ENCODE measurements around the gene GTF3C1. TPM values are rescaled to one million over a fixed set of nuclear protein-coding genes. Genes with fewer than 3 reads are reported as not detected.

GTF3C1 gene
- total and polyA plus RNA-seq, 2 donors (not counting 1 experiment from before 2014, with no cell fraction given) = 31.2 to 49.6 TPM

GRCh38 chr16:27591837-27592236 is 42.1 kb upstream of the GTF3C1 start:
- Histone ChIP-seq H3K36me3 (replicated peaks in 1 of 2; ENCODE audit: control extremely low read depth in 1 of 2, control insufficient read depth in 1 of 2, extremely low read depth in 1 of 2, insufficient read depth in 2 of 2, low read length in 1 of 2) (no peaks in the 10 kb centered on the region), H3K4me2 (replicated peaks; ENCODE audit: low read depth, low read length, poor library complexity, severe bottlenecking) (no peak overlapping the region), H3K27me3 (replicated peaks in 1 of 4; ENCODE audit: control extremely low read depth in 1 of 4, control insufficient read depth in 3 of 4, insufficient read depth in 4 of 4, low read length in 3 of 4) (no peaks in the 10 kb centered on the region), H4K20me1 (ENCODE audit: control insufficient read depth, insufficient read depth, low read length, poor library complexity, severe bottlenecking) (no peaks in the 10 kb centered on the region), H3K9ac (ENCODE audit: low read length) (no peak overlapping the region), H2AFZ (ENCODE audit: insufficient read depth, low read depth, low read length, poor library complexity, severe bottlenecking) (no peak overlapping the region), H3K4me3 (ENCODE audit: control extremely low read depth in 1 of 5, extremely low read depth in 1 of 5, insufficient read depth in 1 of 5, low read depth in 2 of 5, low read length in 4 of 5) (no peak overlapping the region), H3K4me1 (ENCODE audit: control insufficient read depth in 2 of 2, insufficient read depth in 2 of 2, low read length in 2 of 2) (no peaks in the 10 kb centered on the region), H3K79me2 (ENCODE audit: control insufficient read depth, insufficient read depth, low read length) (no peaks in the 10 kb centered on the region), H3K9me3 (ENCODE audit: control extremely low read depth in 1 of 3, control insufficient read depth in 2 of 3, insufficient read depth in 1 of 3, low read length in 2 of 3) (peaks cover 0 to 9% (median 5%) of the 10 kb centered on the region in 3 donors), H3K27ac (ENCODE audit: low read length in 2 of 2) (no peak overlapping the region)
- DNase-seq (no peak), ATAC-seq (ENCODE audit: low read depth) (no peak)
- intact Hi-C loops (cut with micrococcal nuclease) = no loop called here
- Mint-ChIP-seq H3K4me1 (no peaks in the 10 kb centered on the region), H3K27ac (no peak overlapping the region), H3K4me3 (no peak overlapping the region), H3K27me3 (no peaks in the 10 kb centered on the region), H3K9me3 (ENCODE audit: insufficient read depth) (no peaks in the 10 kb centered on the region)
- ChIA-PET POLR2A (no interaction called here), CTCF (no interaction called here)
- 100% methylated on average over 3 of the region's 4 CpGs for WGBS (ENCODE audit: insufficient coverage)
- TF ChIP-seq CTCF (IDR thresholded peaks at IDR 0.05) (no peak), EZH2 (IDR thresholded peaks at IDR 0.05; ENCODE audit: borderline replicate concordance, insufficient read depth, low read depth, low read length, poor library complexity, severe bottlenecking) (no peak)

- Histone ChIP-seq H3K36me3 (replicated peaks in 1 of 2; ENCODE audit: control extremely low read depth in 1 of 2, control insufficient read depth in 1 of 2, extremely low read depth in 1 of 2, insufficient read depth in 2 of 2, low read length in 1 of 2) (no peaks in the 10 kb centered on the region), H3K4me2 (replicated peaks; ENCODE audit: low read depth, low read length, poor library complexity, severe bottlenecking) (no peak overlapping the region), H3K79me2 (ENCODE audit: control insufficient read depth, insufficient read depth, low read length) (no peaks in the 10 kb centered on the region), H3K27ac (ENCODE audit: low read length in 2 of 2) (no peak overlapping the region), H3K4me3 (ENCODE audit: control extremely low read depth in 1 of 5, extremely low read depth in 1 of 5, insufficient read depth in 1 of 5, low read depth in 2 of 5, low read length in 4 of 5) (no peak overlapping the region), H3K4me1 (ENCODE audit: control insufficient read depth in 2 of 2, insufficient read depth in 2 of 2, low read length in 2 of 2) (no peaks in the 10 kb centered on the region), H3K27me3 (replicated peaks in 1 of 4; ENCODE audit: control extremely low read depth in 1 of 4, control insufficient read depth in 3 of 4, insufficient read depth in 4 of 4, low read length in 3 of 4) (no peaks in the 10 kb centered on the region), H3K9ac (ENCODE audit: low read length) (no peak overlapping the region), H4K20me1 (ENCODE audit: control insufficient read depth, insufficient read depth, low read length, poor library complexity, severe bottlenecking) (no peaks in the 10 kb centered on the region), H3K9me3 (ENCODE audit: control extremely low read depth in 1 of 3, control insufficient read depth in 2 of 3, insufficient read depth in 1 of 3, low read length in 2 of 3) (peaks cover 0 to 19% (median 5%) of the 10 kb centered on the region in 3 donors), H2AFZ (ENCODE audit: insufficient read depth, low read depth, low read length, poor library complexity, severe bottlenecking) (no peak overlapping the region)
- ChIA-PET CTCF (no interaction called here), POLR2A (no interaction called here)
- intact Hi-C loops (cut with micrococcal nuclease) = no loop called here
- Mint-ChIP-seq H3K4me1 (no peaks in the 10 kb centered on the region), H3K9me3 (ENCODE audit: insufficient read depth) (no peaks in the 10 kb centered on the region), H3K27ac (no peak overlapping the region), H3K4me3 (no peak overlapping the region), H3K27me3 (no peaks in the 10 kb centered on the region)
- ATAC-seq (ENCODE audit: low read depth) (no peak), DNase-seq (no peak)
- 100% methylated on average over 2 of the region's 3 CpGs for WGBS (ENCODE audit: insufficient coverage)
- no peak for TF ChIP-seq CTCF (IDR thresholded peaks at IDR 0.05)
- no peak for TF ChIP-seq EZH2 (IDR thresholded peaks at IDR 0.05; ENCODE audit: borderline replicate concordance, insufficient read depth, low read depth, low read length, poor library complexity, severe bottlenecking)
These were observed 38.3 kb upstream of the GTF3C1 start for GRCh38 chr16:27588057-27588456.
